HTR-8/SVneo (cell line): ENCODE results near the gene LAMC3.

Experiments
- DNase-seq: peaks from one replicate; pipeline ENCODE4 v3.0.0; 2011; ENCODE audit warnings: low spot score, mixed read lengths; ENCODE audit not compliant: insufficient read length
- FAIRE-seq: peaks from 2 replicates; lab custom pipeline; 2011; peaks lifted over from hg19 to GRCh38; lab: Jason Lieb, UNC

The LAMC3 gene

GRCh38 chr9:131008086-131008485 lies 888 bp upstream of the LAMC3 start:
- DNase-seq (no peak), FAIRE-seq (no peak)

GRCh38 chr9:131008563-131008908 lies 438 bp upstream of the LAMC3 start:
- no peak for FAIRE-seq
- DNase-seq, result no peak

- DNase-seq (no peak), FAIRE-seq (no peak)
Observed at GRCh38 chr9:131010482-131011273, 1.7 kb downstream of the LAMC3 start.

- FAIRE-seq, result no peak
- DNase-seq, result no peak
Observed at GRCh38 chr9:131011274-131012022, 2.5 kb downstream of the LAMC3 start.

- DNase-seq (no peak), FAIRE-seq (no peak)
Observed at GRCh38 chr9:131012023-131012334, 3.0 kb downstream of the LAMC3 start.

- FAIRE-seq (no peak), DNase-seq (no peak)
Observed at GRCh38 chr9:131012396-131012917, 3.5 kb downstream of the LAMC3 start.

- no peak for DNase-seq
Observed at GRCh38 chr9:131013015-131013755, 4.2 kb downstream of the LAMC3 start.

GRCh38 chr9:131013771-131014676 lies 5.0 kb downstream of the LAMC3 start:
- no peak for DNase-seq
- no peak for FAIRE-seq

More at GRCh38 chr9:131013015-131013755, 4.2 kb downstream of the LAMC3 start:
- FAIRE-seq, result no peak

GRCh38 chr9:131015112-131015511 lies 6.1 kb downstream of the LAMC3 start:
- DNase-seq, result no peak
- no peak for FAIRE-seq

- no peak for FAIRE-seq
- DNase-seq, result no peak
Observed at GRCh38 chr9:131015876-131016397, 7.0 kb downstream of the LAMC3 start.

- no peak for DNase-seq
Observed at GRCh38 chr9:131017067-131017466, 8.1 kb downstream of the LAMC3 start.

GRCh38 chr9:131018621-131019020 lies 9.6 kb downstream of the LAMC3 start:
- FAIRE-seq, result no peak
- no peak for DNase-seq

More at GRCh38 chr9:131017067-131017466, 8.1 kb downstream of the LAMC3 start:
- FAIRE-seq, result no peak

GRCh38 chr9:131019388-131020239 lies 10.6 kb downstream of the LAMC3 start:
- no peak for FAIRE-seq
- DNase-seq, result no peak

- FAIRE-seq, result no peak
- no peak for DNase-seq
Observed at GRCh38 chr9:131020388-131020787, 11.4 kb downstream of the LAMC3 start.

- DNase-seq (no peak), FAIRE-seq (no peak)
Observed at GRCh38 chr9:131020862-131021261, 11.9 kb downstream of the LAMC3 start.

- no peak for FAIRE-seq
- no peak for DNase-seq
Observed at GRCh38 chr9:131021785-131022184, 12.8 kb downstream of the LAMC3 start.

GRCh38 chr9:131024978-131025868 lies 16.2 kb downstream of the LAMC3 start:
- DNase-seq (no peak), FAIRE-seq (no peak)
